ENCODE results near the gene GPX2. TPM values are rescaled to one million over a fixed set of nuclear protein-coding genes. Genes with fewer than 3 reads are reported as not detected.

The GPX2 gene
- total and polyA plus RNA-seq, 2 of the 4 experiments (the other 2 are of a cell fraction) = not detected

DNA sequence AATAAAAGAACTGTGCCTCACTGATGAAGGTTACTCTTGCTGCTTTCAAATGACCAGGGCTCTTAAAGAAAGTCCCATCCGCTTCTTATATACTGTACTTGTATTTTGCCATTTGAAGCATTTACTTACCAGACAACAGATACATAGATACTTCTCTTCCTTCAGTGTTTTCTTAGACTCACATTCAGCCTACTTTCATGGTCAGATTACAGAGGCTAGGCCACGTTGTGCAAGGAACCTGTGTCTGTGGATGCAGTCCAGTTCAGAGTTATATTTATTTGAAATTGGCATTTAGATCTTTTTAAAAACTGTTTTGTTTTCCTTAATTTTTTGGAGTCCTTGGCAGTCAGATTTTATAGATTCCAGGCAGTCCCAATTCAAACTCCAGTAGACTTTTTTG lies 22.1 kb downstream of the GPX2 start:
- Histone ChIP-seq H4K5ac (ENCODE audit: low read depth, low read length) (no peak overlapping the region), H3K9me1 (ENCODE audit: insufficient read depth, low read length) (peaks cover 7% of the 10 kb centered on the region), H3K23ac (ENCODE audit: low read depth, low read length) (no peak overlapping the region), H4K20me1 (ENCODE audit: insufficient read depth, low read length) (peaks cover 13% of the 10 kb centered on the region), H3K4ac (ENCODE audit: low read depth, low read length) (no peak overlapping the region), H2BK20ac (ENCODE audit: low read depth, low read length) (no peak overlapping the region), H3K18ac (ENCODE audit: low read depth, low read length) (no peak overlapping the region), H4K91ac (ENCODE audit: insufficient read depth, low read depth, low read length) (no peak overlapping the region), H2AK5ac (ENCODE audit: low read depth, low read length) (no peak overlapping the region), H3K27me3 (ENCODE audit: control insufficient read depth, insufficient read depth, low read length) (no peaks in the 10 kb centered on the region), H3K9ac (ENCODE audit: low read depth, low read length) (no peak overlapping the region), H3K36me3 (ENCODE audit: control insufficient read depth, insufficient read depth, low read length) (peaks cover 10% of the 10 kb centered on the region; the same call in 1 of the 2 replicates), H2BK5ac (ENCODE audit: low read depth, low read length, poor library complexity, severe bottlenecking) (no peak overlapping the region), H3K79me1 (ENCODE audit: low read depth in 1 of 2, low read length in 2 of 2) (peaks cover 30 to 59% of the 10 kb centered on the region in 2 experiments), H2AK9ac (replicated peaks; ENCODE audit: low read depth, low read length, poor library complexity) (no peak overlapping the region), H3K9me3 (ENCODE audit: control insufficient read depth, insufficient read depth, low read length) (no peaks in the 10 kb centered on the region), H2BK120ac (ENCODE audit: low read depth, low read length) (no peak overlapping the region), H2AFZ (replicated peaks; ENCODE audit: low read length, poor library complexity) (no peak overlapping the region), H2BK15ac (ENCODE audit: low read depth, low read length) (no peak overlapping the region), H3K4me2 (ENCODE audit: low read depth, low read length) (no peak overlapping the region), H3K14ac (replicated peaks; ENCODE audit: low read depth, low read length) (no peak overlapping the region), H3K27ac (ENCODE audit: insufficient read depth, low read length) (no peak overlapping the region), H3K56ac (ENCODE audit: extremely low read depth, insufficient read depth, low read length) (no peak overlapping the region), H4K8ac (ENCODE audit: low read depth in 2 of 2, low read length in 2 of 2) (no peak overlapping the region), H3K4me1 (ENCODE audit: control insufficient read depth, insufficient read depth, low read length) (peaks cover 6% of the 10 kb centered on the region), H3K4me3 (ENCODE audit: insufficient read depth, low read depth, low read length) (no peak overlapping the region)
- intact Hi-C loops (cut with micrococcal nuclease) = no loop called here
- TF ChIP-seq, protein P1, sequence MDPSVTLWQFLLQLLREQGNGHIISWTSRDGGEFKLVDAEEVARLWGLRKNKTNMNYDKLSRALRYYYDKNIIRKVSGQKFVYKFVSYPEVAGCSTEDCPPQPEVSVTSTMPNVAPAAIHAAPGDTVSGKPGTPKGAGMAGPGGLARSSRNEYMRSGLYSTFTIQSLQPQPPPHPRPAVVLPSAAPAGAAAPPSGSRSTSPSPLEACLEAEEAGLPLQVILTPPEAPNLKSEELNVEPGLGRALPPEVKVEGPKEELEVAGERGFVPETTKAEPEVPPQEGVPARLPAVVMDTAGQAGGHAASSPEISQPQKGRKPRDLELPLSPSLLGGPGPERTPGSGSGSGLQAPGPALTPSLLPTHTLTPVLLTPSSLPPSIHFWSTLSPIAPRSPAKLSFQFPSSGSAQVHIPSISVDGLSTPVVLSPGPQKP (IDR thresholded peaks at IDR 0.05; ENCODE audit: borderline replicate concordance, low read depth, low read length) = no peak
- TF ChIP-seq RAD21 (IDR thresholded peaks at IDR 0.05; ENCODE audit: low read length) = no peak
- ATAC-seq (ENCODE audit: low read depth) (no peak), DNase-seq (no peak)
- BruUV-seq (replicated peaks) = no TSS peak
- CTCF ChIA-PET = no interaction called here
- POLR2A ChIA-PET (ENCODE audit: unreplicated experiment) = no interaction called here
- dilution Hi-C loops (cut with HindIII; ENCODE audit: low sequenced_read_pairs, unreplicated experiment) = no loop called here
- in situ Hi-C loops (cut with MboI; ENCODE audit: low sequenced_read_pairs) = loop anchor here (25.0 kb wide), 1 partner anchor 383 kb away; the partner anchor contains the start of genes HSPA2 and PPP1R36
- no CpG with 5 or more reads among the region's 2 CpGs for WGBS, 2 experiments (ENCODE audit: extremely low coverage in 2 of 2, insufficient read length in 1 of 2)
